K562 (cell line): ENCODE results near the gene MIX23. TPM values are rescaled to one million over a fixed set of nuclear protein-coding genes. Genes with fewer than 3 reads are reported as not detected.
A peak's percentile ranks its signal among the peaks of the same experiment; 100 is the strongest.

Experiments
- ATAC-seq: fragments of 200-7000 bp; cut with Tn5 transposase; 3 replicates; pipeline ENCODE4 v1.9.1; 2020; ENCODE audit warnings: moderate library complexity
- BruUV-seq: library from RNA; stranded (reverse); fragments of 400-500 nt; replicated peaks from 2 replicates; lab custom pipeline; 2021; lab: Mats Ljungman, UMichigan
- CTCF ChIA-PET: fragments of 300-600 bp; formaldehyde crosslinking; extraction: SDS; loops from one replicate; lab custom pipeline; 2021; ENCODE audit warnings: low intra/inter-chr PET ratio; lab: Yijun Ruan, JAX
- POLR2A ChIA-PET: fragments of 300-600, 350-650 bp; sonication (Branson Sonifier 250); formaldehyde crosslinking; extraction: SDS; loops from one replicate; lab custom pipeline; 2021; ENCODE audit warnings: antibody characterized with exemption, inconsistent platforms; lab: Yijun Ruan, JAX
- DNase-seq, 4 experiments: peaks; one replicate each; pipeline versions ENCODE4 v3.0.0 to v3.0.0-alpha.2; 2011 to 2018; ENCODE audit warnings: low spot score in 3 of 4, mixed read lengths in 3 of 4; ENCODE audit errors: extremely low read depth in 1 of 4
- FAIRE-seq: peaks from 2 replicates; lab custom pipeline; 2011; peaks lifted over from hg19 to GRCh38; lab: Jason Lieb, UNC
- H2AFZ ChIP-seq: 2 replicates; pipeline ENCODE4 v1.6.0; 2011; ENCODE audit warnings: low read depth, low read length, control low read depth, inconsistent platforms
- H3K27ac ChIP-seq: fragments of 200-600 bp; 3 replicates; pipeline ENCODE4 v1.8.0; 2011; ENCODE audit warnings: low read depth, mild to moderate bottlenecking, control low read depth, inconsistent platforms, low read length, moderate library complexity, mixed read lengths; ENCODE audit errors: extremely low read depth
- H3K27me3 ChIP-seq, 2 experiments: fragments of 300-600 bp in 1 of 2; 2 replicates in 1 of 2; 3 replicates in 1 of 2; pipeline versions ENCODE4 v1.6.0 to v1.8.0; 2011; ENCODE audit warnings: inconsistent platforms in 2 of 2, low read length in 2 of 2, mild to moderate bottlenecking in 1 of 2, mixed read lengths in 1 of 2, moderate library complexity in 1 of 2; ENCODE audit not compliant: control insufficient read depth in 2 of 2, insufficient read depth in 2 of 2
- H3K36me3 ChIP-seq: fragments of 300-600 bp; 3 replicates; pipeline ENCODE4 v1.8.0; 2011; ENCODE audit warnings: mild to moderate bottlenecking, low read length, inconsistent platforms; ENCODE audit not compliant: control insufficient read depth, insufficient read depth
- H3K4me1 ChIP-seq, 2 experiments: fragments of 200-600 bp in 1 of 2; replicated peaks in 1 of 2; 2 replicates in 1 of 2; 3 replicates in 1 of 2; pipeline versions ENCODE4 v1.5.1 to v1.8.0; 2011; ENCODE audit warnings: inconsistent platforms in 2 of 2, low read length in 2 of 2, mild to moderate bottlenecking in 1 of 2, mixed read lengths in 1 of 2, moderate library complexity in 1 of 2; ENCODE audit not compliant: control insufficient read depth in 2 of 2, insufficient read depth in 2 of 2
- H3K4me2 ChIP-seq: 2 replicates; pipeline ENCODE4 v1.6.1; 2011; ENCODE audit warnings: low read length, control low read depth, inconsistent platforms, mixed read lengths; ENCODE audit not compliant: insufficient read depth
- H3K4me3 ChIP-seq: fragments of 200-600 bp; sonication (generic), shearing (Covaris generic); 2 replicates; pipeline ENCODE4 v1.5.1; 2016; ENCODE audit warnings: control low read depth, inconsistent platforms
- H3K79me2 ChIP-seq: fragments of 200-600 bp; 3 replicates; pipeline ENCODE4 v1.8.0; 2011; ENCODE audit warnings: low read length, inconsistent platforms; ENCODE audit not compliant: control insufficient read depth, insufficient read depth
- H3K9ac ChIP-seq, 2 experiments: 2 replicates each; pipeline versions ENCODE4 v1.6.0 to v1.6.1; 2011; ENCODE audit warnings: low read depth in 2 of 2, low read length in 2 of 2, control low read depth in 1 of 2, inconsistent platforms in 1 of 2, mild to moderate bottlenecking in 1 of 2, mixed read lengths in 1 of 2; ENCODE audit not compliant: insufficient read depth in 1 of 2
- H3K9me1 ChIP-seq: one replicate; pipeline ENCODE4 v1.6.0; 2011; ENCODE audit warnings: inconsistent platforms, mild to moderate bottlenecking, low read length, moderate library complexity; ENCODE audit not compliant: control insufficient read depth, insufficient read depth
- H3K9me3 ChIP-seq: replicated peaks from 2 replicates; pipeline ENCODE4 v1.5.1; 2011; ENCODE audit warnings: low read depth, low read length, inconsistent platforms; ENCODE audit not compliant: control insufficient read depth, insufficient read depth
- H4K20me1 ChIP-seq: replicated peaks from 2 replicates; pipeline ENCODE4 v1.6.1; 2011; ENCODE audit warnings: low read length, inconsistent platforms, mixed read lengths; ENCODE audit not compliant: control insufficient read depth, insufficient read depth
- MTA2 ChIP-seq: fragments of 450-650 bp; IDR thresholded peaks from 2 replicates; pipeline ENCODE4 v1.6.1; 2016; ENCODE audit warnings: low read depth
- SNRNP70 ChIP-seq: fragments of 200-400 bp; formaldehyde crosslinking; optimal IDR thresholded peaks from 2 replicates; pipeline ENCODE3; 2017; ENCODE audit warnings: low read depth, low read length
- WGBS: fragments of 100-300 bp; shearing (Covaris generic); methylation state at CpG from one replicate; pipeline ENCODE4 v1.1.6; 2016; ENCODE audit warnings: low coverage, mixed read lengths; ENCODE audit not compliant: insufficient coverage; ENCODE audit errors: missing lambda C conversion rate; 5-methylcytosine and 5-hydroxymethylcytosine counted together
- in situ Hi-C: fragments of 300-500 bp; cut with MboI; formaldehyde crosslinking; loops from 4 replicates; pipeline ENCODE4 v1.15.0; 2018; ENCODE audit warnings: inconsistent platforms, mixed read lengths
- intact Hi-C: fragments of 100-400 bp; cut with micrococcal nuclease; formaldehyde crosslinking; loops from 2 replicates; pipeline ENCODE4 v1.14.2; 2022
- polyA plus RNA-seq, 8 experiments: library from polyadenylated mRNA; depleted of rRNA in 4 of 8; stranded (reverse) in 5 of 8; unstranded in 3 of 8; fragments of >200 nt; fragmentation: Nextera tagmentation in 2 of 8; fragmentation: Illumina TruSeq in 1 of 8; extraction: Ambion mirVana in 2 of 8; extraction: Trizol in 1 of 8; gene quantifications; 2 replicates each; pipeline versions ENCODE4 v1.2.1 to v1.2.3, GENCODE V29; 2011 to 2014; ENCODE audit warnings: inconsistent platforms in 1 of 8, missing spikeins in 1 of 8
- total RNA-seq, 7 experiments: library from RNA; depleted of rRNA in 6 of 7; stranded (reverse); fragments of >200 nt in 6 of 7; fragmentation: Illumina TruSeq in 2 of 7; extraction: Trizol in 2 of 7; gene quantifications; 2 replicates each; pipeline versions ENCODE4 v1.2.1 to v1.2.3, GENCODE V29; 2011 to 2021; ENCODE audit warnings: low replicate concordance in 1 of 7
- TF ChIP-seq, protein P1 (sequence below): fragments of 450-650 bp; IDR thresholded peaks from 2 replicates; pipeline ENCODE4 v1.6.1; 2018; ENCODE audit not compliant: partially characterized antibody

Gene MIX23
- total and polyA plus RNA-seq, 9 of the 15 experiments (the other 6 are each of a cell fraction or from before 2014, with no cell fraction given), result 45.5 to 185 (median 106) TPM

DNA sequence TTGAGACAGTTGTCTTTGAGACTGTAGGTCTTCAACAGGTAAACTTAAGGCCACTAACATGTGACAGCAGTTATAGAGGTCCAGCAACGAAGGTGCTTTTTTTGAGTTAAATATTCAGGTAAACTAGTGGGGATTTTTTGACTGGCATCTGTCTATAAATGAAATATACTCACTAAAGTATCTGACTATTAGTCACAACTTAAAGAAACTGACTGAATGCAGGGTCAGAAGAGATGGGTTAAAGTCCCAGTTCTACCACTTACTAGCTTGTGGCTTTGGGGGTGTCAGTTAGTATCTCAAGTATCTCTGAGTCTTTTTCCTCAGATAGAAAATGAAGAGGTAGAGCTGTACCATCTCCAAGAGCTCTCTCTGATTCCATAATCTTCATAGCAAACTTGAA is 18.0 kb downstream of the MIX23 start:
- Histone ChIP-seq H3K9ac (no peak overlapping the region), H3K27me3 (no peaks in the 10 kb centered on the region), H3K9me3 (no peaks in the 10 kb centered on the region), H3K4me2 (no peak overlapping the region), H2AFZ (no peak overlapping the region), H3K79me2 (no peaks in the 10 kb centered on the region), H3K4me3 (no peak overlapping the region), H3K9me1 (no peaks in the 10 kb centered on the region), H3K4me1 (no peaks in the 10 kb centered on the region; a peak in 2 of 5 replicates), H3K27ac (no peak overlapping the region), H4K20me1 (no peaks in the 10 kb centered on the region), H3K36me3 (peaks cover 80% of the 10 kb centered on the region)
- in situ Hi-C loops, result no loop called here
- CTCF ChIA-PET, result no interaction called here
- TF ChIP-seq MTA2 (no peak), SNRNP70 (no peak)
- TF ChIP-seq, protein P1, sequence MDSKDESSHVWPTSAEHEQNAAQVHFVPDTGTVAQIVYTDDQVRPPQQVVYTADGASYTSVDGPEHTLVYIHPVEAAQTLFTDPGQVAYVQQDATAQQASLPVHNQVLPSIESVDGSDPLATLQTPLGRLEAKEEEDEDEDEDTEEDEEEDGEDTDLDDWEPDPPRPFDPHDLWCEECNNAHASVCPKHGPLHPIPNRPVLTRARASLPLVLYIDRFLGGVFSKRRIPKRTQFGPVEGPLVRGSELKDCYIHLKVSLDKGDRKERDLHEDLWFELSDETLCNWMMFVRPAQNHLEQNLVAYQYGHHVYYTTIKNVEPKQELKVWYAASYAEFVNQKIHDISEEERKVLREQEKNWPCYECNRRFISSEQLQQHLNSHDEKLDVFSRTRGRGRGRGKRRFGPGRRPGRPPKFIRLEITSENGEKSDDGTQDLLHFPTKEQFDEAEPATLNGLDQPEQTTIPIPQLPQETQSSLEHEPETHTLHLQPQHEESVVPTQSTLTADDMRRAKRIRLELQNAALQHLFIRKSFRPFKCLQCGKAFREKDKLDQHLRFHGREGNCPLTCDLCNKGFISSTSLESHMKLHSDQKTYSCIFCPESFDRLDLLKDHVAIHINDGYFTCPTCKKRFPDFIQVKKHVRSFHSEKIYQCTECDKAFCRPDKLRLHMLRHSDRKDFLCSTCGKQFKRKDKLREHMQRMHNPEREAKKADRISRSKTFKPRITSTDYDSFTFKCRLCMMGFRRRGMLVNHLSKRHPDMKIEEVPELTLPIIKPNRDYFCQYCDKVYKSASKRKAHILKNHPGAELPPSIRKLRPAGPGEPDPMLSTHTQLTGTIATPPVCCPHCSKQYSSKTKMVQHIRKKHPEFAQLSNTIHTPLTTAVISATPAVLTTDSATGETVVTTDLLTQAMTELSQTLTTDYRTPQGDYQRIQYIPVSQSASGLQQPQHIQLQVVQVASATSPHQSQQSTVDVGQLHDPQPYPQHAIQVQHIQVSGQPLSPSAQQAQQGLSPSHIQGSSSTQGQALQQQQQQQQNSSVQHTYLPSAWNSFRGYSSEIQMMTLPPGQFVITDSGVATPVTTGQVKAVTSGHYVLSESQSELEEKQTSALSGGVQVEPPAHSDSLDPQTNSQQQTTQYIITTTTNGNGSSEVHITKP, result peak; percentile 45
- intact Hi-C loops, result no loop called here
- FAIRE-seq (no peak), ATAC-seq (no peak), DNase-seq (no peak)
- BruUV-seq, result no TSS peak
- WGBS, result 85% methylated on average over 1 of the region's 1 CpG
- POLR2A ChIA-PET, result no interaction called here
